ENCODE data around the gene RABGAP1L. TPM values are rescaled to one million over a fixed set of nuclear protein-coding genes. Genes with fewer than 3 reads are reported as not detected.

RABGAP1L gene
- total RNA-seq, 1 donor from 2014 or later = 83.9 TPM

DNA sequence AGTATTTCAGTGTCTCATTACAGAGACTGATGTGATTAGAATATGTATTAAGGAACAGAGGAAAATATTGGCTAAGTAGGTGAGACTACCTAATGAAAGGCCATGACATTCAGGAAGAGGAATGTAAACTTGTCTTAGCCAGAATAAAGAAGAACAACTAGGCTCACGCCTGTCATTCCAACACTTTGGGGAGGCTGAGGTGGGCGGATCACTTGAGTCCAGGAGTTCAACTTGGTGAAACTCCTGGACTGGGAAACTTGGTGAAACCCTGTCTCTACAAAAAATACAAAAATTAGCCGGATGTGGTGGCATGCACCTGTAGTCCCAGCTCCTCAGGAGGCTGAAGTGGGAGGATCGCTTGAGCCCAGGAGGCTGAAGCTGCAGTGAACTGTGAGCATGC, 825.6 kb downstream of the RABGAP1L start:
- ATAC-seq (no peak), DNase-seq (no peak)
- no peaks in the 10 kb centered on the region for H3K27me3 ChIP-seq (ENCODE audit: low read depth)
- peaks cover 4% of the 10 kb centered on the region for H3K4me1 ChIP-seq
- H3K27ac ChIP-seq = no peak overlapping the region
- no peak overlapping the region for H3K4me3 ChIP-seq
- TF ChIP-seq, protein P1, sequence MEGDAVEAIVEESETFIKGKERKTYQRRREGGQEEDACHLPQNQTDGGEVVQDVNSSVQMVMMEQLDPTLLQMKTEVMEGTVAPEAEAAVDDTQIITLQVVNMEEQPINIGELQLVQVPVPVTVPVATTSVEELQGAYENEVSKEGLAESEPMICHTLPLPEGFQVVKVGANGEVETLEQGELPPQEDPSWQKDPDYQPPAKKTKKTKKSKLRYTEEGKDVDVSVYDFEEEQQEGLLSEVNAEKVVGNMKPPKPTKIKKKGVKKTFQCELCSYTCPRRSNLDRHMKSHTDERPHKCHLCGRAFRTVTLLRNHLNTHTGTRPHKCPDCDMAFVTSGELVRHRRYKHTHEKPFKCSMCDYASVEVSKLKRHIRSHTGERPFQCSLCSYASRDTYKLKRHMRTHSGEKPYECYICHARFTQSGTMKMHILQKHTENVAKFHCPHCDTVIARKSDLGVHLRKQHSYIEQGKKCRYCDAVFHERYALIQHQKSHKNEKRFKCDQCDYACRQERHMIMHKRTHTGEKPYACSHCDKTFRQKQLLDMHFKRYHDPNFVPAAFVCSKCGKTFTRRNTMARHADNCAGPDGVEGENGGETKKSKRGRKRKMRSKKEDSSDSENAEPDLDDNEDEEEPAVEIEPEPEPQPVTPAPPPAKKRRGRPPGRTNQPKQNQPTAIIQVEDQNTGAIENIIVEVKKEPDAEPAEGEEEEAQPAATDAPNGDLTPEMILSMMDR (IDR thresholded peaks at IDR 0.05) = no peak
- intact Hi-C loops (cut with DNase I) = no loop called here
- H3K9me3 ChIP-seq = no peaks in the 10 kb centered on the region
- peaks cover 22% of the 10 kb centered on the region for H3K36me3 ChIP-seq

- Histone ChIP-seq H3K4me1 (peaks cover 13% of the 10 kb centered on the region), H3K27me3 (ENCODE audit: low read depth) (no peaks in the 10 kb centered on the region), H3K27ac (no peak overlapping the region), H3K9me3 (no peaks in the 10 kb centered on the region), H3K36me3 (peaks cover 27% of the 10 kb centered on the region), H3K4me3 (no peak overlapping the region)
- no peak for DNase-seq
- ATAC-seq = no peak
- intact Hi-C loops (cut with DNase I) = no loop called here
- TF ChIP-seq, protein P1 (IDR thresholded peaks at IDR 0.05) = no peak
These were observed 829.2 kb downstream of the RABGAP1L start for GRCh38 chr1:174988539-174988938.

- TF ChIP-seq, protein P1 (IDR thresholded peaks at IDR 0.05) = no peak
- Histone ChIP-seq H3K27ac (no peak overlapping the region), H3K4me1 (peaks cover 13% of the 10 kb centered on the region), H3K36me3 (peaks cover 27% of the 10 kb centered on the region), H3K4me3 (no peak overlapping the region), H3K27me3 (ENCODE audit: low read depth) (no peaks in the 10 kb centered on the region), H3K9me3 (no peaks in the 10 kb centered on the region)
- ATAC-seq (no peak), DNase-seq (no peak)
- intact Hi-C loops (cut with DNase I) = no loop called here
These were observed 829.7 kb downstream of the RABGAP1L start for GRCh38 chr1:174988986-174989385.

GRCh38 chr1:174989536-174990220, 830.4 kb downstream of the RABGAP1L start:
- H3K27me3 ChIP-seq (ENCODE audit: low read depth) = no peaks in the 10 kb centered on the region

DNA sequence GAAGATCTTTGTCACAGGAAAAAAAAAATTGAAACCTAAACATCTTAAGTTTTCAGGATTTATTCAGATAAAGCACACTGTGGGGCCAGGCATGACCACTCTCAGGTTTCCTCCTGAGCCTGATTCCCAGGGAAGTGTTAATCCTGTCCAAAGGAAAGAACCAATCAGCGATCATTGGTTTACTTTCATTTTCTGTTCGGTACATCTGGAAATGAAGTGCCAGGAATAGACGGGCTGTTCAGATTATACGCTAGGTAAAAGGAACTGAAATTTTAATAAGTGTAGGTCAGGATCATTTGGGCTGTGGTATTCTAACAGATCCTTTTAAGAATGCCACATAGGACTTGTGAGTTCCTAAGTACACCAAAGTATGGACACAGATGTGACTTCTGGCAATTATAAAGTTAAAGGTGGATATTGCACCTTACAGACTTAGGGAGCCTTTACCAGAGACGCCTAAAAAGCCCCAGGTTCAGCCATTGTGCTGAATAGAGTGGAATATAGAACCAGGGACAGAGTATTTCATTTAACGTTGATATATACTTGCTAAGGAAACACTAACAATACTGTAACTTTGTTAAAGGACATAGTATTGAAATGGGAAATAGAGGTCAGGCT, 831.2 kb downstream of the RABGAP1L start:
- intact Hi-C loops (cut with DNase I) = loop anchor here (10.0 kb wide), 1 partner anchor 216 kb away; no protein-coding TSS in a partner anchor
- peak overlapping the region; percentile 82 for H3K27ac ChIP-seq

More at GRCh38 chr1:174989536-174990220, 830.4 kb downstream of the RABGAP1L start:
- Histone ChIP-seq H3K36me3 (peaks cover 26% of the 10 kb centered on the region), H3K4me3 (peak overlapping the region; percentile 58), H3K9me3 (no peaks in the 10 kb centered on the region), H3K27ac (peak overlapping the region; percentile 82), H3K4me1 (peaks cover 13% of the 10 kb centered on the region)
- DNase-seq (no peak), ATAC-seq (no peak)
- intact Hi-C loops (cut with DNase I) = loop anchor here (10.0 kb wide), 1 partner anchor 215 kb away; no protein-coding TSS in a partner anchor
- TF ChIP-seq, protein P1 (IDR thresholded peaks at IDR 0.05) = no peak

More for the DNA sequence above, 831.2 kb downstream of the RABGAP1L start:
- ATAC-seq = peak; percentile 76 to 92
- TF ChIP-seq, protein P1 (IDR thresholded peaks at IDR 0.05) = no peak
- Histone ChIP-seq H3K4me1 (peaks cover 13% of the 10 kb centered on the region), H3K27me3 (ENCODE audit: low read depth) (no peaks in the 10 kb centered on the region), H3K9me3 (no peaks in the 10 kb centered on the region), H3K4me3 (peak overlapping the region; percentile 58), H3K36me3 (peaks cover 20% of the 10 kb centered on the region)
- no peak for DNase-seq
